ENCODE results near the gene GAS7. TPM values are rescaled to one million over a fixed set of nuclear protein-coding genes. Genes with fewer than 3 reads are reported as not detected.

Gene GAS7
- total RNA-seq, 2 donors from 2014 or later, result 10.3 to 144 TPM

GRCh38 chr17:10215286-10215685 lies 16.9 kb upstream of the GAS7 start:
- WGBS, result 86% methylated on average over 8 of the region's 8 CpGs
- no peak for TF ChIP-seq POLR2AphosphoS5 (IDR thresholded peaks at IDR 0.05)
- no peak overlapping the region for H3K27ac ChIP-seq
- no peaks in the 10 kb centered on the region for H3K36me3 ChIP-seq
- intact Hi-C loops (cut with DNase I), result loop anchor here (10.0 kb wide), 1 partner anchor 100 kb away; no protein-coding TSS in a partner anchor
- H3K4me1 ChIP-seq (replicated peaks), result no peaks in the 10 kb centered on the region
- no peaks in the 10 kb centered on the region for H3K9me3 ChIP-seq
- H3K4me3 ChIP-seq, result no peak overlapping the region
- H3K27me3 ChIP-seq (replicated peaks; ENCODE audit: insufficient read depth), result no peaks in the 10 kb centered on the region
- no peak for DNase-seq (ENCODE audit: low spot score)

- TF ChIP-seq POLR2A (IDR thresholded peaks at IDR 0.05) (no peak), CTCF (IDR thresholded peaks at IDR 0.05) (no peak), POLR2AphosphoS5 (IDR thresholded peaks at IDR 0.05) (no peak)
- Histone ChIP-seq H3K36me3 (no peaks in the 10 kb centered on the region), H3K4me3 (no peak overlapping the region), H3K27me3 (replicated peaks; ENCODE audit: insufficient read depth) (no peaks in the 10 kb centered on the region), H3K27ac (no peak overlapping the region), H3K9me3 (no peaks in the 10 kb centered on the region), H3K4me1 (replicated peaks) (peaks cover 9% of the 10 kb centered on the region)
- intact Hi-C loops (cut with DNase I), result loop anchor here (10.0 kb wide), 1 partner anchor 97 kb away; no protein-coding TSS in a partner anchor
- DNase-seq (ENCODE audit: low spot score), result no peak
- WGBS, result 92% methylated on average over 8 of the region's 8 CpGs
These were observed 13.3 kb upstream of the GAS7 start for GRCh38 chr17:10211666-10212065.

- 15% methylated on average over 6 of the region's 6 CpGs for WGBS
- peaks cover 9% of the 10 kb centered on the region for H3K4me1 ChIP-seq (replicated peaks)
- no peaks in the 10 kb centered on the region for H3K36me3 ChIP-seq
- H3K27me3 ChIP-seq (replicated peaks; ENCODE audit: insufficient read depth), result no peaks in the 10 kb centered on the region
- peak; percentile 88 for DNase-seq (ENCODE audit: low spot score)
- no peak overlapping the region for H3K4me3 ChIP-seq
- TF ChIP-seq POLR2AphosphoS5 (IDR thresholded peaks at IDR 0.05) (peak; percentile 98), POLR2A (IDR thresholded peaks at IDR 0.05) (no peak), CTCF (IDR thresholded peaks at IDR 0.05) (peak in 1 of 4 experiments; percentile 11)
- peak overlapping the region; percentile 58 to 61 for H3K27ac ChIP-seq
- intact Hi-C loops (cut with DNase I), result loop anchor here (10.0 kb wide), 1 partner anchor 95 kb away; no protein-coding TSS in a partner anchor
- no peaks in the 10 kb centered on the region for H3K9me3 ChIP-seq
These were observed 11.8 kb upstream of the GAS7 start for GRCh38 chr17:10210151-10210574.

GRCh38 chr17:10208604-10209193 lies 10.3 kb upstream of the GAS7 start:
- no peaks in the 10 kb centered on the region for H3K27me3 ChIP-seq (replicated peaks; ENCODE audit: insufficient read depth)
- DNase-seq (ENCODE audit: low spot score), result no peak
- no peak for TF ChIP-seq CTCF (IDR thresholded peaks at IDR 0.05)
- no peak overlapping the region for H3K4me3 ChIP-seq
- intact Hi-C loops (cut with DNase I), result no loop called here
- peaks cover 9% of the 10 kb centered on the region for H3K4me1 ChIP-seq (replicated peaks)
- H3K9me3 ChIP-seq, result no peaks in the 10 kb centered on the region
- WGBS, result 66% methylated on average over 7 of the region's 7 CpGs
- no peaks in the 10 kb centered on the region for H3K36me3 ChIP-seq
- H3K27ac ChIP-seq, result no peak overlapping the region

GRCh38 chr17:10207153-10207552 lies 8.7 kb upstream of the GAS7 start:
- Histone ChIP-seq H3K9me3 (no peaks in the 10 kb centered on the region), H3K36me3 (no peaks in the 10 kb centered on the region), H3K4me1 (replicated peaks) (peaks cover 9% of the 10 kb centered on the region), H3K4me3 (no peak overlapping the region), H3K27me3 (replicated peaks; ENCODE audit: insufficient read depth) (no peaks in the 10 kb centered on the region), H3K27ac (no peak overlapping the region)
- TF ChIP-seq POLR2AphosphoS5 (IDR thresholded peaks at IDR 0.05) (no peak), CTCF (IDR thresholded peaks at IDR 0.05) (no peak), POLR2A (IDR thresholded peaks at IDR 0.05) (no peak)
- intact Hi-C loops (cut with DNase I), result no loop called here
- 85% methylated on average over 4 of the region's 4 CpGs for WGBS
- DNase-seq (ENCODE audit: low spot score), result no peak

All from prostate gland (tissue), 2 donors.